Measurements from ENCODE around the gene PRR5L. TPM values are rescaled to one million over a fixed set of nuclear protein-coding genes. Genes with fewer than 3 reads are reported as not detected.

PRR5L gene
- total RNA-seq, 1 experiment from 2014 or later: 23.9 TPM

DNA sequence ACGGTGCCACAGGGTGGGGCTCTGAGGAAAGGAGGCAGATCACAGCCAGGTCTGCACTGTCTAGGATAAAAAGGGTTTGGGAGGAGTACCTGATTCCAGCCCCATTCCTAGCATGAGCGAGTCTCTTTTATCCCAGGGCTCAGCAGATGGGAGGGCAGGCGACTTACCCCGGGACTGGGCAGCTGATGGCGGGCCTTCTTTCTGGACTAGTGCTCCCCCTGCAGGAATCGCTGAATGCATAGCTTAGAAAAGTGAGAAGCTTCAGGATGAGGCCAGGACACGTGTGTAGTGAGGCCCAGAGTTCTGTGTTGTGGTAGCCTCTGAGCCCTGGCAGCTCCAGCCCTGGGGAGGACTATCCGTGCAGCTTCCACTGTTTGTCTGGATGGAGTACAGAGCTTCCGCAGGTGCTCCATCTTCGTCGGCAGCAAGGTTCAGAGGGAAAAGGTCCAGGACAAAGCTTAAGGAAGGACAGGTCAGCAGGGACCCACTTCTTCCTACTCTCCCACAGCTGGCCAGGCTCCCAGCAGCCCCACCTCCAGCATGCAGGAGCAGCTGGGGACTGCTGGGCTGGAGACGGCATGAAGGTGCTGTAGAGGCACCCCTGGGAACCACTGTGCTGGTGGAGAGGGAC lies 37.2 kb upstream of the PRR5L start:
- DNase-seq (ENCODE audit: unreplicated experiment): peak; percentile 64
- Mint-ChIP-seq H3K27me3 (ENCODE audit: insufficient read depth, unreplicated experiment) (no peaks in the 10 kb centered on the region), H3K9me3 (ENCODE audit: unreplicated experiment) (no peaks in the 10 kb centered on the region), H3K36me3 (ENCODE audit: insufficient read depth, unreplicated experiment) (peaks cover 6% of the 10 kb centered on the region), H3K4me3 (ENCODE audit: unreplicated experiment) (no peak overlapping the region), H3K4me1 (ENCODE audit: insufficient read depth, unreplicated experiment) (peaks cover 22% of the 10 kb centered on the region), H3K27ac (ENCODE audit: low read depth, unreplicated experiment) (no peak overlapping the region)
- no TSS peak for BruUV-seq (replicated peaks)
- CTCF ChIA-PET: interaction anchor here (0.5 to 1.4 kb wide), 5 partner anchors 20 to 772 kb away, joined by 3 to 6 read pairs (median 4); no protein-coding TSS in a partner anchor
- TF ChIP-seq, protein P1, sequence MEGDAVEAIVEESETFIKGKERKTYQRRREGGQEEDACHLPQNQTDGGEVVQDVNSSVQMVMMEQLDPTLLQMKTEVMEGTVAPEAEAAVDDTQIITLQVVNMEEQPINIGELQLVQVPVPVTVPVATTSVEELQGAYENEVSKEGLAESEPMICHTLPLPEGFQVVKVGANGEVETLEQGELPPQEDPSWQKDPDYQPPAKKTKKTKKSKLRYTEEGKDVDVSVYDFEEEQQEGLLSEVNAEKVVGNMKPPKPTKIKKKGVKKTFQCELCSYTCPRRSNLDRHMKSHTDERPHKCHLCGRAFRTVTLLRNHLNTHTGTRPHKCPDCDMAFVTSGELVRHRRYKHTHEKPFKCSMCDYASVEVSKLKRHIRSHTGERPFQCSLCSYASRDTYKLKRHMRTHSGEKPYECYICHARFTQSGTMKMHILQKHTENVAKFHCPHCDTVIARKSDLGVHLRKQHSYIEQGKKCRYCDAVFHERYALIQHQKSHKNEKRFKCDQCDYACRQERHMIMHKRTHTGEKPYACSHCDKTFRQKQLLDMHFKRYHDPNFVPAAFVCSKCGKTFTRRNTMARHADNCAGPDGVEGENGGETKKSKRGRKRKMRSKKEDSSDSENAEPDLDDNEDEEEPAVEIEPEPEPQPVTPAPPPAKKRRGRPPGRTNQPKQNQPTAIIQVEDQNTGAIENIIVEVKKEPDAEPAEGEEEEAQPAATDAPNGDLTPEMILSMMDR (IDR thresholded peaks at IDR 0.05; ENCODE audit: unreplicated experiment): no peak
- intact Hi-C loops (cut with micrococcal nuclease): no loop called here
- POLR2A ChIA-PET: no interaction called here

DNA sequence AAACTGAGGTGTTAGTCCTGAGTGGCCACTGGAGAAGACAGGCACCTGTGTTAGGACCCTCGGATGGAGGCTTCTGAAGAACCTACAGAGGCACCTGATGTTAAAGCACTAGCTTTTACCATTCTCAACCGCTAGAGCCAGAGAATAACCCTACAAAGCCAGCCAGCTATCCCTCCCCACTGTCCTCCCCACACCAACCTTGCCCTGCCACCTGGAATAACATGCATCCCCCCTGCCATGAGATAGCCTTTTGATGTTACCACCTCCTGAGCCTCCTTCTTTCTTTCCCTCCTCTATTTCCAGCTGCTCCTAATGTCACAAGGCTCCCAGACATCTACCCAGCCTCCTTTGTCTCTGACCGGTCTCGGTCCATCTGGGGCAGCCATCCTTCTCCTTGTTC lies 35.0 kb upstream of the PRR5L start:
- BruUV-seq (replicated peaks): no TSS peak
- no peaks in the 10 kb centered on the region for H3K9me3 Mint-ChIP-seq (ENCODE audit: unreplicated experiment)
- TF ChIP-seq, protein P1 (IDR thresholded peaks at IDR 0.05; ENCODE audit: unreplicated experiment): no peak
- H3K27me3 Mint-ChIP-seq (ENCODE audit: insufficient read depth, unreplicated experiment): no peaks in the 10 kb centered on the region
- intact Hi-C loops (cut with micrococcal nuclease): no loop called here
- peaks cover 6% of the 10 kb centered on the region for H3K36me3 Mint-ChIP-seq (ENCODE audit: insufficient read depth, unreplicated experiment)
- ChIA-PET POLR2A (interaction anchor here (0.7 to 1.9 kb wide), 3 partner anchors 19 to 978 kb away, joined by 3 to 5 read pairs (median 5); partner anchors contain the start of gene COMMD9), CTCF (interaction anchor here (0.6 to 1.4 kb wide), 4 partner anchors 11 to 439 kb away, joined by 3 to 6 read pairs (median 4); no protein-coding TSS in a partner anchor)
- no peak for DNase-seq (ENCODE audit: unreplicated experiment)
- H3K4me1 Mint-ChIP-seq (ENCODE audit: insufficient read depth, unreplicated experiment): peaks cover 13% of the 10 kb centered on the region
- H3K27ac Mint-ChIP-seq (ENCODE audit: low read depth, unreplicated experiment): no peak overlapping the region
- no peak overlapping the region for H3K4me3 Mint-ChIP-seq (ENCODE audit: unreplicated experiment)

DNA sequence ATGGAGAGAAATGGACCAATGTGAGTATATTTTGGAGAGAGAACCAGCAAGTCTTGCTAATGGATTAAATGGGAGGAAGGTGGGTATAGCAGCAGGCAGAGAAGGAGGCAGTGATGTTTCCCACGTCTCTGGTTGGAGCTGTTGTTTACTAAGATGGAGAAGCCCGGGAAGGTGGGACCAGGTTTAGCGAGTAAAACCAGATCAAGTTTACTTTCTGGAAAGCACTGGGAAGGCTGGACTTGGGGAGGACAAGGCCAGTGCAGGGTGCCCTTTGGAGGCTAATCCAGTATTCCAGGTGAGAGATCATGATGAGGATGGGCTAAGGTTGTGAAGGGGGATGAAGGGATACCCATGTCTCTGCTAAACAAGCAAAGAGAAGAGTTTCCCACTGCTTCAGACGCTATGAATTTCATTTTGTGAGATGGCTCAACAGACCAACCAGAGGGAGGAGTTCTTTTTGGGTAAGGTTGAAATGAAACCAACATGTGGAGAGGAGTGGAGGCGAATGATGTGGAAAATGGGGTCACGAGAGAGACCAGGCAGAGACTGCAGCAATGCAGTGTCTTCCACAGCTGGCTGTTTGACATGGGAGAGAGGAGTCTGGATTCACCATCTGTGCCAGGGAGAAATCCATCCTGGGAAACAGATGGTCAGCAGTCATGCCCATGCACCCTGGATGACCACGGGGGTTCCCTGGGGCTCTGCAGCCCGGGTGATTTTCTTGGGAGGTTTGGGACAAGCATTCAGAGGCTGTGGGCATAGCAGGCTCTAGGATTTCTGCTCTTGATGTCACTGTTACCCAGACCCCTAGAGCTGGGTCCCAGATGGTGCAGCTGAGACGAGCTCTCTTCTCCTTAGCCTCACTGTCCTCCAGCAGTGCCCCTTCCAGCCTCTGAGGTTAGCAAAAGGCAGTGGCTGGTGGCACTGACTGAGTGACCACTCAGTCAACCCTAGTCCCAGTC lies 31.8 kb upstream of the PRR5L start:
- CTCF ChIA-PET: interaction anchor here (0.5 to 4.0 kb wide), 12 partner anchors 10 to 656 kb away, joined by 3 to 30 read pairs (median 6); no protein-coding TSS in a partner anchor
- DNase-seq (ENCODE audit: unreplicated experiment): no peak
- H3K4me1 Mint-ChIP-seq (ENCODE audit: insufficient read depth, unreplicated experiment): no peaks in the 10 kb centered on the region
- intact Hi-C loops (cut with micrococcal nuclease): no loop called here
- TF ChIP-seq, protein P1 (IDR thresholded peaks at IDR 0.05; ENCODE audit: unreplicated experiment): no peak
- H3K4me3 Mint-ChIP-seq (ENCODE audit: unreplicated experiment): no peak overlapping the region
- no TSS peak for BruUV-seq (replicated peaks)
- POLR2A ChIA-PET: no interaction called here
- no peaks in the 10 kb centered on the region for H3K9me3 Mint-ChIP-seq (ENCODE audit: unreplicated experiment)
- no peak overlapping the region for H3K27ac Mint-ChIP-seq (ENCODE audit: low read depth, unreplicated experiment)
- no peaks in the 10 kb centered on the region for H3K27me3 Mint-ChIP-seq (ENCODE audit: insufficient read depth, unreplicated experiment)
- peaks cover 3% of the 10 kb centered on the region for H3K36me3 Mint-ChIP-seq (ENCODE audit: insufficient read depth, unreplicated experiment)

DNA sequence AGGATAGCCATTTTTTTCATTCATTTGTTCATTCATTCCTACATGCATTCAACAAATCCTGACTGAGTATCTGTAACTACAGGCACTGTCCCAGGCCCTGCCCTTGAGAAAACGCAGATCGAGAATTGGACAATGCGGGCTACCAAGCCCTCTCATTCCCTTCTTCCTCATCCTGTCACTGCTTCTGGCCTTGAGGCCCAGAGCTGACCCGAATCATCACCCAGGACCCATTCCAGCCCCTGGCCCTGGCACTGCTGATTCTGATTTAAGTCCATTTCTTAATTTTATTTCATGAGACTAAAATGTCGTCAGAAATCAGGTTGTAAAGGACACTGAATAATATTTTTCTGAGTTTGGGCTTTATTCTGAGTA lies 31.1 kb upstream of the PRR5L start:
- no peaks in the 10 kb centered on the region for H3K4me1 Mint-ChIP-seq (ENCODE audit: insufficient read depth, unreplicated experiment)
- H3K9me3 Mint-ChIP-seq (ENCODE audit: unreplicated experiment): no peaks in the 10 kb centered on the region
- DNase-seq (ENCODE audit: unreplicated experiment): no peak
- BruUV-seq (replicated peaks): no TSS peak
- intact Hi-C loops (cut with micrococcal nuclease): loop anchor here (5.0 kb wide), 1 partner anchor 778 kb away; no protein-coding TSS in a partner anchor
- CTCF ChIA-PET: interaction anchor here (0.6 to 4.5 kb wide), 26 partner anchors 8 to 780 kb away, joined by 3 to 53 read pairs (median 7); partner anchors contain the start of gene FJX1
- no peaks in the 10 kb centered on the region for H3K27me3 Mint-ChIP-seq (ENCODE audit: insufficient read depth, unreplicated experiment)
- H3K27ac Mint-ChIP-seq (ENCODE audit: low read depth, unreplicated experiment): no peak overlapping the region
- no peak overlapping the region for H3K4me3 Mint-ChIP-seq (ENCODE audit: unreplicated experiment)
- POLR2A ChIA-PET: interaction anchor here (1.1 to 3.4 kb wide), 3 partner anchors 443 to 649 kb away, joined by 3 to 11 read pairs (median 5); partner anchors contain the start of gene FJX1
- H3K36me3 Mint-ChIP-seq (ENCODE audit: insufficient read depth, unreplicated experiment): peaks cover 5% of the 10 kb centered on the region
- TF ChIP-seq, protein P1 (IDR thresholded peaks at IDR 0.05; ENCODE audit: unreplicated experiment): no peak

Data from MCF 10A (cell line).